GM18526 (cell line): ENCODE data around the gene LEMD2.

Experiments
- POLR2A ChIP-seq: IDR thresholded peaks from 3 replicates; pipeline ENCODE4 v1.6.1; 2011; ENCODE audit not compliant: insufficient read length; ENCODE audit errors: extremely low read depth

Gene LEMD2

GRCh38 chr6:33786736-33787135, 2.2 kb downstream of the LEMD2 start:
- no peak for TF ChIP-seq POLR2A

GRCh38 chr6:33785778-33786177, 3.2 kb downstream of the LEMD2 start:
- TF ChIP-seq POLR2A, result no peak

GRCh38 chr6:33784787-33785186, 4.1 kb downstream of the LEMD2 start:
- TF ChIP-seq POLR2A, result no peak

- no peak for TF ChIP-seq POLR2A
Observed at GRCh38 chr6:33783781-33784520, 5.0 kb downstream of the LEMD2 start.

- no peak for TF ChIP-seq POLR2A
Observed at GRCh38 chr6:33782561-33782960, 6.4 kb downstream of the LEMD2 start.

- no peak for TF ChIP-seq POLR2A
Observed at GRCh38 chr6:33781131-33781975, 7.6 kb downstream of the LEMD2 start.

- TF ChIP-seq POLR2A, result no peak
Observed at GRCh38 chr6:33779895-33780294, 9.0 kb downstream of the LEMD2 start.

GRCh38 chr6:33779290-33779689, 9.6 kb downstream of the LEMD2 start:
- no peak for TF ChIP-seq POLR2A

GRCh38 chr6:33778444-33779121, 10.3 kb downstream of the LEMD2 start:
- no peak for TF ChIP-seq POLR2A

GRCh38 chr6:33777398-33778388, 11.2 kb downstream of the LEMD2 start:
- TF ChIP-seq POLR2A, result no peak

GRCh38 chr6:33776764-33777163, 12.2 kb downstream of the LEMD2 start:
- TF ChIP-seq POLR2A, result no peak

GRCh38 chr6:33776186-33776585, 12.7 kb downstream of the LEMD2 start:
- no peak for TF ChIP-seq POLR2A

- TF ChIP-seq POLR2A, result no peak
Observed at GRCh38 chr6:33774774-33775173, 14.2 kb downstream of the LEMD2 start.

GRCh38 chr6:33772902-33773472, 15.9 kb downstream of the LEMD2 start:
- no peak for TF ChIP-seq POLR2A
